ENCODE data around the gene CRYBG1.

GRCh38 chr6:106415921-106416320, 55.4 kb downstream of the CRYBG1 start:
- TF ChIP-seq CTCF (conservative IDR thresholded peaks at IDR 0.05 in 1 of 2, IDR thresholded peaks at IDR 0.05 in 1 of 2; ENCODE audit: extremely low read depth in 1 of 2, insufficient read depth in 1 of 2, low read depth in 1 of 2, low read length in 2 of 2) (no peak), EZH2 (IDR thresholded peaks at IDR 0.05; ENCODE audit: borderline replicate concordance, low read length) (no peak)

Data from mammary epithelial cell (primary cell).